T-helper 17 cell (primary cell): Measurements from ENCODE around the gene BCAS3. TPM values are rescaled to one million over a fixed set of nuclear protein-coding genes. Genes with fewer than 3 reads are reported as not detected.

Experiments used
- ATAC-seq: fragments of 150-1000 bp; cut with Tn5 transposase; 2 replicates; pipeline ENCODE4 v1.10.0; 2021; ENCODE audit warnings: mild to moderate bottlenecking, moderate library complexity
- DNase-seq, 3 donors: peaks; one replicate each; pipeline versions ENCODE4 v3.0.0 to v3.0.0-alpha.2; 2020 to 2021
- H3K9me3 ChIP-seq: one replicate; pipeline ENCODE4 v1.7.0; 2013; ENCODE audit warnings: low read length, mild to moderate bottlenecking; ENCODE audit not compliant: control insufficient read depth, poor library complexity, severe bottlenecking
- H3K27ac Mint-ChIP-seq: one replicate; pipeline ENCODE4 v1.8.0; 2022; ENCODE audit warnings: mild to moderate bottlenecking, moderate library complexity, mixed read lengths
- H3K27me3 Mint-ChIP-seq: one replicate; pipeline ENCODE4 v1.8.0; 2022; ENCODE audit warnings: mixed read lengths
- H3K36me3 Mint-ChIP-seq: one replicate; pipeline ENCODE4 v1.8.0; 2022; ENCODE audit warnings: low read depth, mixed read lengths
- H3K4me1 Mint-ChIP-seq: one replicate; pipeline ENCODE4 v1.8.0; 2022; ENCODE audit warnings: mild to moderate bottlenecking, mixed read lengths
- H3K4me3 Mint-ChIP-seq: one replicate; pipeline ENCODE4 v1.8.0; 2022; ENCODE audit warnings: mild to moderate bottlenecking, moderate library complexity, mixed read lengths
- total RNA-seq, 4 donors: library from RNA in 2 of 4; stranded (reverse) in 2 of 4; gene quantifications; one replicate each; pipeline ENCODE4 v1.2.3 and lab custom pipeline; 2022 to 2026

BCAS3 gene
- total RNA-seq, 2 donors from 2014 or later, result 39.0 to 50.0 TPM

- no peaks in the 10 kb centered on the region for H3K9me3 ChIP-seq
- ATAC-seq (no peak), DNase-seq (no peak)
- no peaks in the 10 kb centered on the region for H3K27me3 Mint-ChIP-seq
- H3K4me1 Mint-ChIP-seq, result peaks cover 3% of the 10 kb centered on the region
- peaks cover 2% of the 10 kb centered on the region for H3K36me3 Mint-ChIP-seq
- no peak overlapping the region for H3K27ac Mint-ChIP-seq
- H3K4me3 Mint-ChIP-seq, result no peak overlapping the region
These were observed 688.5 kb downstream of the BCAS3 start for GRCh38 chr17:61366076-61366714.

GRCh38 chr17:61366715-61367413 is 689.2 kb downstream of the BCAS3 start:
- H3K4me1 Mint-ChIP-seq, result peaks cover 5% of the 10 kb centered on the region
- H3K9me3 ChIP-seq, result no peaks in the 10 kb centered on the region
- no peak overlapping the region for H3K27ac Mint-ChIP-seq
- peaks cover 2% of the 10 kb centered on the region for H3K36me3 Mint-ChIP-seq
- H3K27me3 Mint-ChIP-seq, result no peaks in the 10 kb centered on the region
- no peak overlapping the region for H3K4me3 Mint-ChIP-seq
- DNase-seq (no peak), ATAC-seq (no peak)

GRCh38 chr17:61368049-61368831 is 690.6 kb downstream of the BCAS3 start:
- H3K4me1 Mint-ChIP-seq, result peaks cover 2% of the 10 kb centered on the region
- H3K36me3 Mint-ChIP-seq, result peaks cover 2% of the 10 kb centered on the region
- no peaks in the 10 kb centered on the region for H3K9me3 ChIP-seq
- DNase-seq, result no peak
- ATAC-seq, result no peak
- H3K4me3 Mint-ChIP-seq, result no peak overlapping the region
- H3K27me3 Mint-ChIP-seq, result no peaks in the 10 kb centered on the region
- no peak overlapping the region for H3K27ac Mint-ChIP-seq

GRCh38 chr17:61368832-61369450 is 691.3 kb downstream of the BCAS3 start:
- Mint-ChIP-seq H3K27ac (no peak overlapping the region), H3K4me1 (peaks cover 2% of the 10 kb centered on the region), H3K27me3 (no peaks in the 10 kb centered on the region), H3K36me3 (peaks cover 2% of the 10 kb centered on the region), H3K4me3 (no peak overlapping the region)
- no peaks in the 10 kb centered on the region for H3K9me3 ChIP-seq
- no peak for DNase-seq
- no peak for ATAC-seq

GRCh38 chr17:61369751-61370150 is 692.1 kb downstream of the BCAS3 start:
- Mint-ChIP-seq H3K27ac (no peak overlapping the region), H3K36me3 (peaks cover 4% of the 10 kb centered on the region), H3K4me1 (peaks cover 2% of the 10 kb centered on the region), H3K4me3 (no peak overlapping the region), H3K27me3 (no peaks in the 10 kb centered on the region)
- ATAC-seq (no peak), DNase-seq (no peak)
- no peaks in the 10 kb centered on the region for H3K9me3 ChIP-seq

- no peaks in the 10 kb centered on the region for H3K9me3 ChIP-seq
- Mint-ChIP-seq H3K27ac (no peak overlapping the region), H3K4me1 (peaks cover 2% of the 10 kb centered on the region), H3K4me3 (no peak overlapping the region), H3K27me3 (no peaks in the 10 kb centered on the region), H3K36me3 (peaks cover 4% of the 10 kb centered on the region)
- ATAC-seq (no peak), DNase-seq (no peak)
These were observed 693.5 kb downstream of the BCAS3 start for GRCh38 chr17:61371179-61371578.

- no peaks in the 10 kb centered on the region for H3K9me3 ChIP-seq
- ATAC-seq (no peak), DNase-seq (no peak)
- Mint-ChIP-seq H3K4me3 (no peak overlapping the region), H3K27ac (no peak overlapping the region), H3K36me3 (peaks cover 7% of the 10 kb centered on the region), H3K4me1 (peaks cover 2% of the 10 kb centered on the region), H3K27me3 (no peaks in the 10 kb centered on the region)
These were observed 694.0 kb downstream of the BCAS3 start for GRCh38 chr17:61371606-61372005.

- Mint-ChIP-seq H3K27ac (no peak overlapping the region), H3K4me1 (peaks cover 2% of the 10 kb centered on the region), H3K36me3 (peaks cover 7% of the 10 kb centered on the region), H3K27me3 (no peaks in the 10 kb centered on the region), H3K4me3 (peak overlapping the region; percentile 33)
- ATAC-seq, result no peak
- no peak for DNase-seq
- H3K9me3 ChIP-seq, result no peaks in the 10 kb centered on the region
These were observed 694.8 kb downstream of the BCAS3 start for GRCh38 chr17:61372436-61372835.

- Mint-ChIP-seq H3K27ac (no peak overlapping the region), H3K27me3 (no peaks in the 10 kb centered on the region), H3K4me3 (no peak overlapping the region), H3K4me1 (peaks cover 2% of the 10 kb centered on the region), H3K36me3 (peaks cover 5% of the 10 kb centered on the region)
- no peak for ATAC-seq
- no peaks in the 10 kb centered on the region for H3K9me3 ChIP-seq
- DNase-seq, result no peak
These were observed 699.5 kb downstream of the BCAS3 start for GRCh38 chr17:61376931-61377838.

- H3K27me3 Mint-ChIP-seq, result no peaks in the 10 kb centered on the region
- no peaks in the 10 kb centered on the region for H3K9me3 ChIP-seq
- peaks cover 2% of the 10 kb centered on the region for H3K4me1 Mint-ChIP-seq
- no peak for DNase-seq
- H3K36me3 Mint-ChIP-seq, result peaks cover 5% of the 10 kb centered on the region
- no peak overlapping the region for H3K27ac Mint-ChIP-seq
- H3K4me3 Mint-ChIP-seq, result no peak overlapping the region
- no peak for ATAC-seq
These were observed 701.2 kb downstream of the BCAS3 start for GRCh38 chr17:61378658-61379456.

- H3K27ac Mint-ChIP-seq, result no peak overlapping the region
- no peaks in the 10 kb centered on the region for H3K9me3 ChIP-seq
- ATAC-seq, result no peak
- H3K4me3 Mint-ChIP-seq, result no peak overlapping the region
- no peaks in the 10 kb centered on the region for H3K27me3 Mint-ChIP-seq
- DNase-seq, result no peak
- H3K4me1 Mint-ChIP-seq, result peaks cover 2% of the 10 kb centered on the region
- peaks cover 3% of the 10 kb centered on the region for H3K36me3 Mint-ChIP-seq
These were observed 702.0 kb downstream of the BCAS3 start for GRCh38 chr17:61379457-61380216.
